Parathyroid adenoma (tissue), 2 donors: ENCODE measurements around the gene MAP4.
"Not testable (repeated sequence)": the region's sequence is repeated elsewhere in the genome, so short reads cannot be mapped to it uniquely, and the experiment has no call there.

Source experiments
- H2AFZ ChIP-seq: fragments of 300-600 bp; sonication (generic); one replicate; pipeline ENCODE4 v1.7.0; 2017; ENCODE audit warnings: antibody characterized with exemption, mild to moderate bottlenecking
- H3K27ac ChIP-seq: fragments of 300-600 bp; sonication (generic); one replicate; pipeline ENCODE4 v1.7.0; 2017
- H3K27me3 ChIP-seq: fragments of 300-600 bp; sonication (generic); one replicate; pipeline ENCODE4 v1.7.0; 2017; ENCODE audit warnings: low read length; ENCODE audit not compliant: control insufficient read depth, insufficient read depth
- H3K36me3 ChIP-seq: fragments of 300-600 bp; sonication (generic); one replicate; pipeline ENCODE4 v1.7.0; 2017; ENCODE audit warnings: low read length; ENCODE audit not compliant: control insufficient read depth, insufficient read depth
- H3K4me1 ChIP-seq: fragments of 300-600 bp; sonication (generic); one replicate; pipeline ENCODE4 v1.7.0; 2017; ENCODE audit warnings: control low read depth
- H3K4me2 ChIP-seq: fragments of 300-600 bp; sonication (generic); one replicate; pipeline ENCODE4 v1.7.0; 2017; ENCODE audit warnings: low read length
- H3K4me3 ChIP-seq: fragments of 300-600 bp; sonication (generic); one replicate; pipeline ENCODE4 v1.7.0; 2017; ENCODE audit warnings: low read depth, low read length
- H3K79me2 ChIP-seq: fragments of 300-600 bp; sonication (generic); one replicate; pipeline ENCODE4 v1.7.0; 2017; ENCODE audit warnings: control low read depth
- H3K9ac ChIP-seq: fragments of 300-600 bp; sonication (generic); one replicate; pipeline ENCODE4 v1.7.0; 2017; ENCODE audit warnings: mild to moderate bottlenecking
- H3K9me3 ChIP-seq: fragments of 300-600 bp; sonication (generic); one replicate; pipeline ENCODE4 v1.7.0; 2017; ENCODE audit warnings: low read length; ENCODE audit not compliant: control insufficient read depth
- TF ChIP-seq, protein P1 (sequence below): fragments of 300-600 bp; sonication (generic); IDR thresholded peaks from one replicate; pipeline ENCODE4 v1.7.0; 2017; ENCODE audit warnings: antibody characterized with exemption, mild to moderate bottlenecking
- donor health status: primary hyperparathyroidism.

Gene MAP4

DNA sequence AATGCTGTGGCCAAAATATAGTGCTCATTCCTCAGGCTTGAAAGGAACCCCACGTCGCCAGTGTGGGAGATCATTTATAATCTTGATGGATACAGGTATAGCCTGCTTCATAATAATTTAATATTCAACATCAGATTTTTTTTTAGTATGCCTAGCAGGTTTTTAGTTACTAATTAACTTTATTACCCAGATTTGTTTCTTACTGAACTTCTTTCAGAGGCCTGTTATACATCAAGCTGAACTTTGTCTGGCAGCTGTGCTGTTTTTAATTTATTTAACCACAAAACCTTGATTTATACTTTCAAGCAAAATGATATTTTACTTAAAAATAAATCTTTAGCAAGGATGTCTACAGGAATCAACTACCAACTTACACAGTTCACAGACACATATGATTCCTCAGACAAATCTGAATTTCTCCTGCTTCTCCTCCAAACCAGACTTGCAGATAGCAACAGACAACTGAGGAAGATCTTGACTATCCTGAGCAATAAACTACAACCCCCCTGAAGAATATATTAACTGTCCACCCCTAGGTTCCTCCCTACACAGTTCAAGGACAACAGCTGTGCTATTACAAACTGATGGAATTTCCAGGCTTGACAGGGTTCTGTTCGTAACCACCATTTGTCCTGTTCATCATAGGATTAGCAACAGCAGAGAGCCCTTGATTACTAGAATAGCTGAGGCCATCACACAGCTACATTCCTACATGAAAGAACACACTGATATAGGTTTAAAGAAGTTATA lies 610 bp downstream of the MAP4 start:
- Histone ChIP-seq H3K4me2 (no peak overlapping the region), H2AFZ (no peak overlapping the region), H3K27me3 (no peaks in the 10 kb centered on the region), H3K4me3 (no peak overlapping the region), H3K36me3 (no peaks in the 10 kb centered on the region), H3K27ac (no peak overlapping the region), H3K4me1 (peaks cover 2% of the 10 kb centered on the region), H3K9ac (no peak overlapping the region), H3K79me2 (peaks cover 5% of the 10 kb centered on the region), H3K9me3 (no peaks in the 10 kb centered on the region)
- TF ChIP-seq, protein P1, sequence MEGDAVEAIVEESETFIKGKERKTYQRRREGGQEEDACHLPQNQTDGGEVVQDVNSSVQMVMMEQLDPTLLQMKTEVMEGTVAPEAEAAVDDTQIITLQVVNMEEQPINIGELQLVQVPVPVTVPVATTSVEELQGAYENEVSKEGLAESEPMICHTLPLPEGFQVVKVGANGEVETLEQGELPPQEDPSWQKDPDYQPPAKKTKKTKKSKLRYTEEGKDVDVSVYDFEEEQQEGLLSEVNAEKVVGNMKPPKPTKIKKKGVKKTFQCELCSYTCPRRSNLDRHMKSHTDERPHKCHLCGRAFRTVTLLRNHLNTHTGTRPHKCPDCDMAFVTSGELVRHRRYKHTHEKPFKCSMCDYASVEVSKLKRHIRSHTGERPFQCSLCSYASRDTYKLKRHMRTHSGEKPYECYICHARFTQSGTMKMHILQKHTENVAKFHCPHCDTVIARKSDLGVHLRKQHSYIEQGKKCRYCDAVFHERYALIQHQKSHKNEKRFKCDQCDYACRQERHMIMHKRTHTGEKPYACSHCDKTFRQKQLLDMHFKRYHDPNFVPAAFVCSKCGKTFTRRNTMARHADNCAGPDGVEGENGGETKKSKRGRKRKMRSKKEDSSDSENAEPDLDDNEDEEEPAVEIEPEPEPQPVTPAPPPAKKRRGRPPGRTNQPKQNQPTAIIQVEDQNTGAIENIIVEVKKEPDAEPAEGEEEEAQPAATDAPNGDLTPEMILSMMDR: no peak

GRCh38 chr3:48014358-48014757 lies 1.9 kb downstream of the MAP4 start:
- Histone ChIP-seq H3K9ac (no peak overlapping the region), H3K9me3 (no peaks in the 10 kb centered on the region), H3K27me3 (no peaks in the 10 kb centered on the region), H3K4me3 (no peak overlapping the region), H3K36me3 (no peaks in the 10 kb centered on the region), H2AFZ (no peak overlapping the region), H3K27ac (no peak overlapping the region), H3K4me2 (no peak overlapping the region), H3K4me1 (peaks cover 2% of the 10 kb centered on the region), H3K79me2 (peaks cover 7% of the 10 kb centered on the region)
- TF ChIP-seq, protein P1: no peak

DNA sequence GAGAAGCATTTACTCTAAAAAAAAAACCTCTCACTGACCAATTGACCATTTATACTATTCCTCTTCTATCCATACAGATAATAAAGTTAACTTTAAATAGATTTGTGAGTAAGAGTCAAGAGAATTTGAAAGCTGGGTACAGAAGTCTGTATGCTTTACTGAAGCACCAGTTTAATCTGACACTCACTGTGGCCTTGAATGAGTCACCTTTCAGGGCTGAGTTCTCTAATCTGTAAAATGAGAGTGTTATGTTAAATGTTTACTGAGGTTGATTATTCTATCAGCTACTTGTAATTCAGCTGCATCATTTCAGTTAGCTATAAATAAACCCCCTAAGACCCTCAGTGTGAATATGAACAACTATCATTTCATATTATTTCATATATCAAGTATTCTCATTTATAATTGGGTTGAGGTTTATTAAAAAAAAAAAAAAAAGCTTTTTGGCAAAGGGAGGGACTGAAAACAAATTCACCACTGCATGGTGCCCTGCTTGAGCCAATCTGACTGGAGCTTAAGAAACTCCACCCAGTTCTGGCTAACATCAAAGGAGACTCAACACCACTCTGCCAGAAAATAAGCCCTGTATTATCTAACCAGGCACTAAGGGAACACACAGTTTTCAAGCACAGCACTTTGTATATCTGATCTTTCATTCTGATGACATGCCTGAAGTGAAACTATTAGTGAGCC lies 2.8 kb downstream of the MAP4 start:
- Histone ChIP-seq H3K79me2 (peaks cover 10% of the 10 kb centered on the region), H3K9me3 (no peaks in the 10 kb centered on the region), H2AFZ (no peak overlapping the region), H3K4me2 (no peak overlapping the region), H3K27me3 (no peaks in the 10 kb centered on the region), H3K36me3 (no peaks in the 10 kb centered on the region), H3K9ac (no peak overlapping the region), H3K4me3 (no peak overlapping the region), H3K4me1 (peaks cover 2% of the 10 kb centered on the region), H3K27ac (no peak overlapping the region)
- TF ChIP-seq, protein P1: no peak

DNA sequence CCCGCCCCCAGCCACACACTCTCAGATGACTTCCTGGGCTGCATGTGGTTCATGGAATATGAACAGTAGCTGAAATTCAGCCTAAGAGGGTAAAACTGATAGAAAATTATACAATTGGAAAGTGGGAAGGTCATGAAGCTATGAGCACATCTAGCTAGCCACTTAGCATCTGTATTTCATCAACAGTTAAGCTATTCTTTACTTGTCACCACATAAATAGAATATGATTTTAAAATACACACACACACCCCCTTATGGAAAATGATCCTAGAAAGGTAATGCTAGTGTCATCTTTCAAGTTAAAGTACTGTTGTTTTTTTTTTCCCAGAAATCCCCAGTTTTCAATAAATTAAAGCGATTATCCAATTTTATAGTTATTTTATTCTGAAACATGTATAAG lies 3.6 kb downstream of the MAP4 start:
- no peak overlapping the region for H3K27ac ChIP-seq
- peaks cover 10% of the 10 kb centered on the region for H3K79me2 ChIP-seq
- no peak overlapping the region for H3K4me2 ChIP-seq
- H3K27me3 ChIP-seq: no peaks in the 10 kb centered on the region
- H3K9me3 ChIP-seq: no peaks in the 10 kb centered on the region
- H3K9ac ChIP-seq: no peak overlapping the region
- TF ChIP-seq, protein P1: no peak
- no peak overlapping the region for H3K4me3 ChIP-seq
- H3K4me1 ChIP-seq: peaks cover 2% of the 10 kb centered on the region
- no peak overlapping the region for H2AFZ ChIP-seq
- no peaks in the 10 kb centered on the region for H3K36me3 ChIP-seq

- H3K79me2 ChIP-seq, H2AFZ ChIP-seq, H3K9me3 ChIP-seq, H3K4me3 ChIP-seq, H3K4me2 ChIP-seq, H3K27me3 ChIP-seq, H3K36me3 ChIP-seq, H3K9ac ChIP-seq, H3K27ac ChIP-seq, H3K4me1 ChIP-seq: not testable (repeated sequence)
Measured at GRCh38 chr3:48008066-48008465, 8.2 kb downstream of the MAP4 start.

DNA sequence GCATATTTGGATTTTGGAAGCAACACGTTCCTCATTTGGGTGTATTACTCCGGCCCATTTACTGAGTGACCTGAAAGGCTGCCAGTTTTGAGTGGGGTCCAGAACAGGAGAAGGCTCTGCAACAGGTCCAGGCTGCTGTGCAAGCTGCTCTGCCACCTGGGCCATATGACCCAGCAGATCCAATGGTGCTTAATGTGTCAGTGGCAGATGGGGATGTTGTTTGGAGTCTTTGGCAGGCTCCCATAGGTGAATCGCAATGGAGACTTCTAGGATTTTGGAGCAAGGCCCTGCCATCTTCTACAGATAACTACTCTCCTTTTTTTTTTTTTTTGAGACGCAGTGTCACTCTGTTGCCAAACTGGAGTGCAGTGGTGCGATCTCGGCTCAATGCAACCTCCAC lies 8.9 kb downstream of the MAP4 start:
- H3K27me3 ChIP-seq, H2AFZ ChIP-seq, H3K4me1 ChIP-seq, H3K4me2 ChIP-seq, H3K4me3 ChIP-seq, H3K27ac ChIP-seq, H3K9me3 ChIP-seq, H3K9ac ChIP-seq, H3K79me2 ChIP-seq, H3K36me3 ChIP-seq: not testable (repeated sequence)

DNA sequence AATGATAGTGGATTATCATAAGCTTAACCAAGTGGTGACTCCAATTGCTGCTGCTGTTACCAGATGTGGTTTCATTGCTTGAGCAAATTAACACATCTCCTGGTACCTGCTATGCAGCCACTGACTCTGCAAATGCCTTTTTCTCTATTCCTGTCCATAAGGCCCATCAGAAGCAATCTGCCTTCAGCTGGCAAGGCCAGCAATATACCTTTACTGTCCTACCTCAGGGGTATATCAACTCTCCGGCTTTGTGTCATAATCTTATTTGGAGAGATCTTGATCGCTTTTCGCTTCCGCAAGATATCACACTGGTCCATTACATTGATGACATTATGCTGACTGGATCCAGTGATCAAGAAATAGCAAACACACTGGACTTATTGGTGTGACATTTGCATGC lies 9.4 kb downstream of the MAP4 start:
- H3K9ac ChIP-seq, H3K79me2 ChIP-seq, H3K27ac ChIP-seq, H3K27me3 ChIP-seq, H3K4me2 ChIP-seq, H2AFZ ChIP-seq, H3K4me1 ChIP-seq, H3K9me3 ChIP-seq, H3K36me3 ChIP-seq, H3K4me3 ChIP-seq: not testable (repeated sequence)
